HUES64 (cell line): ENCODE measurements around the gene ZC3H12A.
A peak's percentile ranks its signal among the peaks of the same experiment; 100 is the strongest.
"Not testable (repeated sequence)": the region's sequence is repeated elsewhere in the genome, so short reads cannot be mapped to it uniquely, and the experiment has no call there.

Source experiments
- H3K27ac ChIP-seq: 2 replicates; pipeline ENCODE4 v1.7.0; 2013; ENCODE audit warnings: low read depth, low read length, inconsistent platforms
- H3K27me3 ChIP-seq: 2 replicates; pipeline ENCODE4 v1.6.1; 2013; ENCODE audit warnings: mild to moderate bottlenecking, low read length; ENCODE audit not compliant: insufficient read depth
- H3K36me3 ChIP-seq: 2 replicates; pipeline ENCODE4 v1.6.1; 2013; ENCODE audit warnings: mild to moderate bottlenecking, low read length; ENCODE audit not compliant: insufficient read depth
- H3K4me1 ChIP-seq: 2 replicates; pipeline ENCODE4 v1.6.1; 2013; ENCODE audit warnings: mild to moderate bottlenecking, low read length, moderate library complexity; ENCODE audit not compliant: insufficient read depth
- H3K4me3 ChIP-seq: 2 replicates; pipeline ENCODE4 v1.5.1; 2013; ENCODE audit warnings: mild to moderate bottlenecking, low read length, moderate library complexity
- H3K9ac ChIP-seq: 2 replicates; pipeline ENCODE4 v1.6.1; 2013; ENCODE audit warnings: mild to moderate bottlenecking, low read depth, low read length
- H3K9me3 ChIP-seq: 2 replicates; pipeline ENCODE4 v1.6.1; 2013; ENCODE audit warnings: low read depth, low read length; ENCODE audit not compliant: insufficient read depth
- whole genome bisulfite sequencing: fragments of 150-250, 120-280 bp; methylation state at CpG from one replicate; pipeline ENCODE4 v1.1.7; 2013; ENCODE audit warnings: missing lambda C conversion rate; 5-methylcytosine and 5-hydroxymethylcytosine counted together

Gene ZC3H12A

GRCh38 chr1:37486680-37487618 lies 12.6 kb downstream of the ZC3H12A start:
- H3K9ac ChIP-seq = no peak overlapping the region
- WGBS = 29% methylated on average over 7 of the region's 10 CpGs
- H3K4me3 ChIP-seq = no peak overlapping the region
- no peaks in the 10 kb centered on the region for H3K27me3 ChIP-seq
- H3K36me3 ChIP-seq = peaks cover 39% of the 10 kb centered on the region
- 0 out of 2 replicates have a peak overlapping the region, but pooled peaks have one; percentile 30 for H3K27ac ChIP-seq
- no peaks in the 10 kb centered on the region for H3K4me1 ChIP-seq
- no peaks in the 10 kb centered on the region for H3K9me3 ChIP-seq

GRCh38 chr1:37487619-37487984 lies 13.2 kb downstream of the ZC3H12A start:
- Histone ChIP-seq H3K27ac (no peak overlapping the region), H3K4me3 (no peak overlapping the region), H3K27me3 (no peaks in the 10 kb centered on the region), H3K9me3 (no peaks in the 10 kb centered on the region), H3K9ac (no peak overlapping the region), H3K36me3 (peaks cover 37% of the 10 kb centered on the region), H3K4me1 (no peaks in the 10 kb centered on the region)
- 93% methylated on average over 5 of the region's 5 CpGs for WGBS

DNA sequence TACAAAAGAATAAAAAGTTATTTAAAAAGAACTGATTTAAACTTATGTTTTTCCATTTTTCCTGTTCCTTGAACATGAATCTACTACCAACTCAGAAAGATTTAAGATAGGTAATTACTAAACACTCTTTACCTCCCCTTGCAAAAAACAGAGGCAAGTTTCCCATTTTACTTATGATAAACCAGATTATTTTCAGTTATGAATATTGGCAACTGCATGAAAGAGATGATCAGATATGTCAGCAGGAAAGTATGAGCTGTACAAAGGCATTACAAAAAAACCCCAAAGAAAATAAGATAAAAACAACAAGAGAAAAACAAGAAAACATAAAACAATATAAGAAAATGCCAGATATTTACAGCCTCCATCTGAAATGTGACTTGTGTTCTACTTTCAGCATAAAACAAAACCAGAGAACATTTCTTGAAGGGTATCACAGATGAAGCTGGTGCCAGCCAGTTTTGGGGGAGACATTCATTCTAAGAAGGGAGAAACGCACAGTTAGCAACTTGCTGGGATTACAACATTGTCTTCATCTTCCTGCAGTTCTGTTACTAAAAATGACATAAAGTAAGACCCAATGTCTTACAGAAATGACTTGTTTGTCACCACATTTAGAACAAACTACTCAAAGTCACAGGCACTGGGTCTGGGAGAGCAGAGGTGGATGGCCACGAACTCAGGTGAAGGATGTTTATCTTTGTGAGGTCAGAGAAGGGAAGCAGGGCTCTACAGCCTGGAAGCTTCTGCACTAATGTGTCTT lies 19.1 kb downstream of the ZC3H12A start:
- no peak overlapping the region for H3K9ac ChIP-seq
- no peaks in the 10 kb centered on the region for H3K9me3 ChIP-seq
- WGBS = 97% methylated on average over 1 of the region's 2 CpGs
- no peak overlapping the region for H3K27ac ChIP-seq
- peaks cover 53% of the 10 kb centered on the region for H3K36me3 ChIP-seq
- no peaks in the 10 kb centered on the region for H3K4me1 ChIP-seq
- H3K27me3 ChIP-seq = no peaks in the 10 kb centered on the region
- H3K4me3 ChIP-seq = no peak overlapping the region

DNA sequence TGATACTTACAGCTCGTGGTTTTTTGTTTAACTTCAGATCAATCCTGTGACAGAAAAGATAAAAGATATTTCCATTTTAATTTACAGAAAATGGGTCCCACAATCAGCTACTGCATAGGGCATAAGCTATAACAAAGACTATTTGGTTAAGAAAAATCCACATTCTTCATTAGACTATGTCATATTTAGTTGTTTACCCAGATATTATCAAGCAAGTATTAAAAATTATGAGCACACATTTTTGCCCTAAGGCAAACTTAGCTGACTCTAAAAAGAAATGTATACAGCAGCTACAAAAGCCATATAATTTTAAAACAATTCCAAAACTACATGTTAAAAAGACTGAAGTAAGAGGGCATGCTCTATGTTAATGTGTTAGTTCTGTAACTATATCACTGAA lies 21.5 kb downstream of the ZC3H12A start:
- no peaks in the 10 kb centered on the region for H3K9me3 ChIP-seq
- H3K27ac ChIP-seq = no peak overlapping the region
- no peak overlapping the region for H3K4me3 ChIP-seq
- no peaks in the 10 kb centered on the region for H3K4me1 ChIP-seq
- no peak overlapping the region for H3K9ac ChIP-seq
- 100% methylated on average over 1 of the region's 1 CpG for WGBS
- peaks cover 67% of the 10 kb centered on the region for H3K36me3 ChIP-seq
- H3K27me3 ChIP-seq = no peaks in the 10 kb centered on the region

- H3K27me3 ChIP-seq = no peaks in the 10 kb centered on the region
- peaks cover 67% of the 10 kb centered on the region for H3K36me3 ChIP-seq
- H3K4me1 ChIP-seq = no peaks in the 10 kb centered on the region
- WGBS = 95% methylated on average over 2 of the region's 2 CpGs
- no peak overlapping the region for H3K4me3 ChIP-seq
- no peak overlapping the region for H3K27ac ChIP-seq
- H3K9ac ChIP-seq = no peak overlapping the region
- no peaks in the 10 kb centered on the region for H3K9me3 ChIP-seq
Observed at GRCh38 chr1:37497832-37498231, 23.5 kb downstream of the ZC3H12A start.

DNA sequence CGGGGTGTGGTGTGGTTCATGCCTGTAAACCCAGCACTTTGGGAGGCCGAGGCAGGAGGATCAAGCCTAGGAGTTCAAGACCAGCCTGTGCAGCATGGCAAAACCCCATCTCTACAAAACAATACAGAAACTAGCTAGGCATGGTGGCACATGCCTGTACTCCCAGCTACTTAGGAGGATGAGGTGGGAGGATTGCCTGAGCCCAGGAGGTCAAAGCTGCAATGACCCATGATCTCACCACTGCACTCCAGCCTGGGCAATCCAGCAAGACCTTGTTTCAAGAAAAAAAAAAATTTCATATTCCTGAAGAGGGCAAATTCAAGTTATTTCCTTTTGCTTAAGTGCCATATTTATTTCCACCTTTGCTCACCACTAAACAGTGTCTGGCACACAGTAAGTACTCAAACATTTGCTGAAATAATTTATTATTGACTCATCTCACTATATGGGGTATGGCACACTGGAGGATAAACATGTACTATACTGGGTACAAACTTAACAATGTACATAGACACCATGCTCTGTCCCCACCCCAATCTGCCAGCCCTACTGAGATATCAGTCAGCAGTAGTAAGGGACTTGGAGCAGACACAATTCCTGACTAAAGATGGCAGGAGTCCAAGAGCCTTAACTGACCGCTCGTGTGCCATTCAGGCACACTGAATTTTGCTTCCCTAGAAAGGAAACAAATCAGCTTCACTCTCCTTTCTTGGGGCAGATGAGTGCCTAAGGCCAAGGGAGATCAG lies 24.7 kb downstream of the ZC3H12A start:
- peaks cover 63% of the 10 kb centered on the region for H3K36me3 ChIP-seq

DNA sequence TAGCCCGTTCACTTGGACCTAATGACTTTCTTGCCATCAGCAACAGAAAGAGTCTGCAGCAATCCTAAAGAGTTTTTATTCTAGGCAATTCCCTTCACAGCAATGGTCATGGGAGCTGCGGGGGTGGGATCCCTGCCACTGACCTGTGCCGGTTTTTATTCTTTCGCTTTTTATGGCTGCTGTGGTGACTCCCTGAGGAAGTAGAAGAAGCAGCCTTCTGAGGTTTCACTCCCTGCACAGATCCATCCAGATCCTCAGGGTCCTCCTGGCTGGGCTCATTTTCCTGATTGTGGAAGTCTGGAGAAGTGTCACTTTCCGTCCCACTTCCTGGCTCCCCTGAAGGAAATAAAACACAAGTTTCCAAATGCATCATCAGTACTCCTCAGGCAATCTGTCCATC lies 27.3 kb downstream of the ZC3H12A start:
- peaks cover 68% of the 10 kb centered on the region for H3K36me3 ChIP-seq

More for the DNA sequence above, 24.7 kb downstream of the ZC3H12A start:
- H3K9ac ChIP-seq = no peak overlapping the region
- H3K27me3 ChIP-seq = no peaks in the 10 kb centered on the region
- no peak overlapping the region for H3K27ac ChIP-seq
- H3K4me3 ChIP-seq = no peak overlapping the region
- H3K4me1 ChIP-seq = no peaks in the 10 kb centered on the region
- H3K9me3 ChIP-seq = no peaks in the 10 kb centered on the region
- WGBS = 94% methylated on average over 4 of the region's 4 CpGs

DNA sequence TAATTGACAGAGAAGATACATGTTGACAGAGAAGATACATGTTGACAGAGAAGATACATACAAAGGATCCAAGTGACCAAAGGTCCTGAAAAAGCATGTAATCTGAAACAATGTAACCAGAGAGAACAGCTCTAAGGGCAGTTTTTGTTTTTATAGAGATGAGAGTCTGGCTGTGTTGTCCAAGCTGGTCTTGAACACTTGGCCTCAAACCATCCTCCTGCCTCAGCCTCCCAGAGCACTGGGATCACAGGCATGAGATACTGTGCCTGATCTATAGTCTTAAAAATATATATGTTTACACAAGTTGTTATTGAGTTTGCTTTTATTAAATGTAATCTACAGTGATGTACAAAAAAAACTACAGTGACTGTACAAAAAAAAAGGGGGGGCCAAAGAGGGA lies 27.7 kb downstream of the ZC3H12A start:
- Histone ChIP-seq H3K4me3 (no peak overlapping the region), H3K9ac (no peak overlapping the region), H3K27ac (no peak overlapping the region), H3K27me3 (no peaks in the 10 kb centered on the region), H3K9me3 (no peaks in the 10 kb centered on the region), H3K4me1 (no peaks in the 10 kb centered on the region), H3K36me3 (peaks cover 67% of the 10 kb centered on the region)

More for the DNA sequence above, 27.3 kb downstream of the ZC3H12A start:
- 91% methylated on average over 5 of the region's 5 CpGs for WGBS
- H3K27me3 ChIP-seq = no peaks in the 10 kb centered on the region
- H3K4me3 ChIP-seq = no peak overlapping the region
- H3K4me1 ChIP-seq = no peaks in the 10 kb centered on the region
- no peak overlapping the region for H3K9ac ChIP-seq
- H3K27ac ChIP-seq = no peak overlapping the region
- H3K9me3 ChIP-seq = no peaks in the 10 kb centered on the region

DNA sequence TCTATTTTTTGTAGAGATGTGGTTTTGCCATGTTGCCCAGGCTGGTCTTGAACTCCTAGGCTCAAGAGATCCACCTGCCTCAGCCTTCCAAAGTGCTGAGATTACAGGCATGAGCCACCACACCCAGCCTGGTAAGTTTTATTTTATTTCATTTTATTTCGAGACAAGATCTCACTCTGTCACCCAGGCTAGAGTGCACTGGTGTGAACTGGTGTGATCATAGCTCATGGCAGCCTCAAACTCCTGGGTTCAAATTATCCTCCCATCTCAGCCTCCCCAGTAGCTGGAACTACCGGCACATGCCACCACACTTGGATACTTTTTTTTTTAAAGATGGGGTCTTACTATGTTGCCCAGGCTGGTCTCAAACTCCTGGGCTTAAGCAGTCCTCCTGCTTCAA lies 28.4 kb downstream of the ZC3H12A start:
- peaks cover 73% of the 10 kb centered on the region for H3K36me3 ChIP-seq
- not testable (repeated sequence) for H3K4me1 ChIP-seq, H3K9me3 ChIP-seq, H3K27me3 ChIP-seq, H3K4me3 ChIP-seq, H3K27ac ChIP-seq, H3K9ac ChIP-seq
- WGBS = 100% methylated on average over 2 of the region's 2 CpGs

- H3K27ac ChIP-seq = no peak overlapping the region
- no peaks in the 10 kb centered on the region for H3K9me3 ChIP-seq
- no peak overlapping the region for H3K9ac ChIP-seq
- no peak overlapping the region for H3K4me3 ChIP-seq
- no peaks in the 10 kb centered on the region for H3K4me1 ChIP-seq
- no peaks in the 10 kb centered on the region for H3K27me3 ChIP-seq
- peaks cover 62% of the 10 kb centered on the region for H3K36me3 ChIP-seq
- 95% methylated on average over 2 of the region's 2 CpGs for WGBS
Observed at GRCh38 chr1:37506740-37507139, 32.4 kb downstream of the ZC3H12A start.

DNA sequence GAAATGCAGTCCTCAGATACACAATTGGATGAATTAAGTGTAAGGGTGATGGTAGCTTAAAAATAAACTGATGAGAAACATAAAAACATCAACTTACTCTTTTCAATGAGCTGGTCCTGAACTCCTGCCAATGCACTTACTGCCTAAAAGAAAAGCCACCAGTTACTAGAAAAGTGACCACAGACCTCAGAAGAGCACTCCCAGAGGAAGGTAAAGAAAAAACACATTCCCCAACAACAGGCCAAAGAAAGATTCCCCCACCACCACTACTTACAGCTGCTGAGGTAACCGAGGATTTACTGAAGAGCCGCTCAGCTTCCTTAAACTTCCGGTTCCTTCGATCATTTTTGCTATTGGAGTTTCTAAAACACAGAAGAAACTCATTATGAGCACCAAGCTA lies 34.8 kb downstream of the ZC3H12A start:
- no peaks in the 10 kb centered on the region for H3K27me3 ChIP-seq
- H3K9me3 ChIP-seq = no peaks in the 10 kb centered on the region

More for the DNA sequence above, 34.8 kb downstream of the ZC3H12A start:
- Histone ChIP-seq H3K4me1 (peaks cover 5% of the 10 kb centered on the region; the same call in 1 of the 2 replicates), H3K36me3 (peaks cover 61% of the 10 kb centered on the region), H3K4me3 (no peak overlapping the region), H3K27ac (no peak overlapping the region), H3K9ac (no peak overlapping the region)
- 86% methylated on average over 4 of the region's 4 CpGs for WGBS
